ENCODE results near the gene AUTS2. TPM values are rescaled to one million over a fixed set of nuclear protein-coding genes. Genes with fewer than 3 reads are reported as not detected.

The AUTS2 gene
- total RNA-seq, 1 donor from 2014 or later = 80.6 TPM

DNA sequence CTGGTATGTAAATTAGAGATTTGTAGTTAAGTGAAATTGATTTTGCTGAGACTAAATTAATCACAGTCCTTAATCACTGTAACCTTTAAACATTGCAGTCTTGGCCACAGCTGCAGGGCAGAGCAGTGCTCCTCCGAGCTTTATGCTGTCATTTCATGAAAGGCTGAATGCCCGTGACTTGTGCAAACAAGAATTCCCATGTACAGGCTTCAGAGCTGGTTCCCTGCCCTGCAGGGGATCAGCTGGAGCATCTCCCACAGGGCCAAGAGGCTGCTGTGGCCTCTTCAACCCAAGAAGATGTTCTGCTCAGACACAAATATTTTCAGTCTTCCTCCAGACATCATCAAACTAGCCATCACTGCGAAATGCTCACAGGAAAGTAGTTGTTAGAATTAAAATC is 419.1 kb downstream of the AUTS2 start:
- H3K4me3 Mint-ChIP-seq (ENCODE audit: unreplicated experiment) = no peak overlapping the region
- H3K27me3 Mint-ChIP-seq (ENCODE audit: unreplicated experiment) = no peaks in the 10 kb centered on the region
- H3K36me3 Mint-ChIP-seq (ENCODE audit: unreplicated experiment) = peaks cover 3% of the 10 kb centered on the region
- no peak for TF ChIP-seq CTCF (IDR thresholded peaks at IDR 0.05)
- peaks cover 3% of the 10 kb centered on the region for H3K9me3 Mint-ChIP-seq (ENCODE audit: unreplicated experiment)
- H3K27ac Mint-ChIP-seq (ENCODE audit: unreplicated experiment) = peak overlapping the region; percentile 68
- H3K4me1 Mint-ChIP-seq (ENCODE audit: unreplicated experiment) = peaks cover 61% of the 10 kb centered on the region
- DNase-seq (ENCODE audit: extremely low spot score, unreplicated experiment) = no peak

DNA sequence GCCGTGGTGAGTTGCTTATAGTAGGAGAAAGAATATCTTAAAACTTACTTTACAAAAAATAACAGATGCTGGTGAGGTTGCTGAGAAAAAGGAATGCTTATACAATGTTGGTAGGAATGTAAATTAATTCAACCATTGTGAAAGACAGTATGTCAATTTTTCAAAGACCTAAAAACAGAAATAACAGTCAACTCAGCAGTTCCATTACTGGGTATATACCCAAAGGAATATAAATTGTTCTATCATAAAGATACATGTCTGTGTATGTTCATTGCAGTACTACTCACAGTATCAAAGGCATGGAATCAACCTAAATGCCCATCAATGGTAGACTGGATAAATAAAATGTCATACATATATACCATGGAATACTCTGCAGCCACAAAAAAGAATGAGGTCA is 420.4 kb downstream of the AUTS2 start:
- Mint-ChIP-seq H3K9me3 (ENCODE audit: unreplicated experiment) (peaks cover 3% of the 10 kb centered on the region), H3K4me1 (ENCODE audit: unreplicated experiment) (peaks cover 52% of the 10 kb centered on the region), H3K36me3 (ENCODE audit: unreplicated experiment) (peaks cover 3% of the 10 kb centered on the region), H3K4me3 (ENCODE audit: unreplicated experiment) (no peak overlapping the region), H3K27me3 (ENCODE audit: unreplicated experiment) (no peaks in the 10 kb centered on the region), H3K27ac (ENCODE audit: unreplicated experiment) (peak overlapping the region; percentile 4)
- no peak for TF ChIP-seq CTCF (IDR thresholded peaks at IDR 0.05)
- no peak for DNase-seq (ENCODE audit: extremely low spot score, unreplicated experiment)

GRCh38 chr7:70027867-70028266 is 429.6 kb downstream of the AUTS2 start:
- Mint-ChIP-seq H3K9me3 (ENCODE audit: unreplicated experiment) (peaks cover 8% of the 10 kb centered on the region), H3K27me3 (ENCODE audit: unreplicated experiment) (no peaks in the 10 kb centered on the region), H3K4me3 (ENCODE audit: unreplicated experiment) (no peak overlapping the region), H3K36me3 (ENCODE audit: unreplicated experiment) (peaks cover 2% of the 10 kb centered on the region), H3K4me1 (ENCODE audit: unreplicated experiment) (peaks cover 16% of the 10 kb centered on the region), H3K27ac (ENCODE audit: unreplicated experiment) (no peak overlapping the region)
- DNase-seq (ENCODE audit: extremely low spot score, unreplicated experiment) = no peak
- TF ChIP-seq CTCF (IDR thresholded peaks at IDR 0.05) = no peak

GRCh38 chr7:70028620-70029019 is 430.3 kb downstream of the AUTS2 start:
- Mint-ChIP-seq H3K36me3 (ENCODE audit: unreplicated experiment) (peaks cover 3% of the 10 kb centered on the region), H3K9me3 (ENCODE audit: unreplicated experiment) (peaks cover 9% of the 10 kb centered on the region)

GRCh38 chr7:70029993-70030392 is 431.7 kb downstream of the AUTS2 start:
- Mint-ChIP-seq H3K27me3 (ENCODE audit: unreplicated experiment) (no peaks in the 10 kb centered on the region), H3K4me3 (ENCODE audit: unreplicated experiment) (no peak overlapping the region)

More at GRCh38 chr7:70028620-70029019, 430.3 kb downstream of the AUTS2 start:
- Mint-ChIP-seq H3K4me3 (ENCODE audit: unreplicated experiment) (no peak overlapping the region), H3K27ac (ENCODE audit: unreplicated experiment) (no peak overlapping the region), H3K27me3 (ENCODE audit: unreplicated experiment) (no peaks in the 10 kb centered on the region), H3K4me1 (ENCODE audit: unreplicated experiment) (peaks cover 16% of the 10 kb centered on the region)
- no peak for TF ChIP-seq CTCF (IDR thresholded peaks at IDR 0.05)
- DNase-seq (ENCODE audit: extremely low spot score, unreplicated experiment) = no peak

More at GRCh38 chr7:70029993-70030392, 431.7 kb downstream of the AUTS2 start:
- Mint-ChIP-seq H3K4me1 (ENCODE audit: unreplicated experiment) (peaks cover 17% of the 10 kb centered on the region), H3K27ac (ENCODE audit: unreplicated experiment) (no peak overlapping the region), H3K9me3 (ENCODE audit: unreplicated experiment) (peaks cover 9% of the 10 kb centered on the region), H3K36me3 (ENCODE audit: unreplicated experiment) (peaks cover 3% of the 10 kb centered on the region)
- DNase-seq (ENCODE audit: extremely low spot score, unreplicated experiment) = no peak
- TF ChIP-seq CTCF (IDR thresholded peaks at IDR 0.05) = no peak
